ENCODE data around the gene GSTA4.

The GSTA4 gene

DNA sequence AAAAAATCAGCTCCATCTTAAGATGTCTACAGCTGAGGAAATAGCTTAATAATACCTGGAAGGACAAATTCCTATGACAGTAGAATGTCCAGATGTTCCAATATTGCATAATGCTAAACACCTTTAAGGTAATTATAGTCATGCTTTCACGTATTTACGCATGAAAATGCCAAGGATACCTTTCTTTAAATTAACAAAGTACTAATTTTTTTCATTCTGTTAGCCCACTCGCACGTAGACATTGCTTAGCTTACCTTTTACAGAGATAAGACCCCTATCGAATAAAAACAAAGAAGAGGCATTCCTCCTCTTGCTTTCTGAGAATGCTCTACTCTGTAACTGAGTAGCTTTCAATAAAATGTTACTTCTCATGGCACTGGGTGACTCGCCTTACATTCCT is 4.4 kb upstream of the GSTA4 start (continued):
- TF ChIP-seq ZNF223 (tag by site-specific recombination; IDR thresholded peaks at IDR 0.05), result no peak
- TF ChIP-seq WT1 (tag by site-specific recombination; IDR thresholded peaks at IDR 0.05), result no peak
- TF ChIP-seq SETDB1 (IDR thresholded peaks at IDR 0.05; ENCODE audit: insufficient read length, low read length), result no peak
- no peak for TF ChIP-seq ZNF768 (tag by site-specific recombination; IDR thresholded peaks at IDR 0.05)
- TF ChIP-seq GLIS2 (tag by site-specific recombination; IDR thresholded peaks at IDR 0.05), result no peak
- TF ChIP-seq, protein P1, sequence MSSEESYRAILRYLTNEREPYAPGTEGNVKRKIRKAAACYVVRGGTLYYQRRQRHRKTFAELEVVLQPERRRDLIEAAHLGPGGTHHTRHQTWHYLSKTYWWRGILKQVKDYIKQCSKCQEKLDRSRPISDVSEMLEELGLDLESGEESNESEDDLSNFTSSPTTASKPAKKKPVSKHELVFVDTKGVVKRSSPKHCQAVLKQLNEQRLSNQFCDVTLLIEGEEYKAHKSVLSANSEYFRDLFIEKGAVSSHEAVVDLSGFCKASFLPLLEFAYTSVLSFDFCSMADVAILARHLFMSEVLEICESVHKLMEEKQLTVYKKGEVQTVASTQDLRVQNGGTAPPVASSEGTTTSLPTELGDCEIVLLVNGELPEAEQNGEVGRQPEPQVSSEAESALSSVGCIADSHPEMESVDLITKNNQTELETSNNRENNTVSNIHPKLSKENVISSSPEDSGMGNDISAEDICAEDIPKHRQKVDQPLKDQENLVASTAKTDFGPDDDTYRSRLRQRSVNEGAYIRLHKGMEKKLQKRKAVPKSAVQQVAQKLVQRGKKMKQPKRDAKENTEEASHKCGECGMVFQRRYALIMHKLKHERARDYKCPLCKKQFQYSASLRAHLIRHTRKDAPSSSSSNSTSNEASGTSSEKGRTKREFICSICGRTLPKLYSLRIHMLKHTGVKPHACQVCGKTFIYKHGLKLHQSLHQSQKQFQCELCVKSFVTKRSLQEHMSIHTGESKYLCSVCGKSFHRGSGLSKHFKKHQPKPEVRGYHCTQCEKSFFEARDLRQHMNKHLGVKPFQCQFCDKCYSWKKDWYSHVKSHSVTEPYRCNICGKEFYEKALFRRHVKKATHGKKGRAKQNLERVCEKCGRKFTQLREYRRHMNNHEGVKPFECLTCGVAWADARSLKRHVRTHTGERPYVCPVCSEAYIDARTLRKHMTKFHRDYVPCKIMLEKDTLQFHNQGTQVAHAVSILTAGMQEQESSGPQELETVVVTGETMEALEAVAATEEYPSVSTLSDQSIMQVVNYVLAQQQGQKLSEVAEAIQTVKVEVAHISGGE (tag by site-specific recombination; conservative IDR thresholded peaks at IDR 0.05; ENCODE audit: low read depth), result no peak

DNA sequence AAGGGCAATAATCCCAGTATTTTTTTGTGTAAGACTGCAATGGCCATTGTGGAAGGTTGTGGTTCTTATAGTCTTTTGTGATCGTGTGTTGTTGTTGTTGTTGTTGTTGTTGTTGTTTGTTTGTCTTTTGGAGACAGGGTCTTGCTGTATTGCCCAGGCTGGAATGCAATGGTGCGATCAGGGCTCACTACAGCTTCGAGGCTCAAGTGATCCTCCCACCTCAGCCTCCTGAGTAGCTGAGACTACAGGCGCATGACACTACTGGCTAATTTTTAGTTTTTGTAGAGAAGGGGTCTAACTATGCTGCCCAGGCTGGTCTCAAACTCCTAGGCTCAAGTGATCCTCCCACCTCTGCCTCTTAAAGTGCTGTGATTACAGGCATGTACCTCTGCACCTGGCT is 3.5 kb upstream of the GSTA4 start:
- peak; percentile 96 for TF ChIP-seq ZNF121 (tag by site-specific recombination; IDR thresholded peaks at IDR 0.05)
- no peak for TF ChIP-seq ZNF223 (tag by site-specific recombination; IDR thresholded peaks at IDR 0.05)
- CTCF ChIA-PET, result interaction anchor here (0.7 to 1.6 kb wide), 2 partner anchors 7 to 46 kb away, joined by 3 to 4 read pairs; no protein-coding TSS in a partner anchor
- POLR2A ChIA-PET, result no interaction called here

DNA sequence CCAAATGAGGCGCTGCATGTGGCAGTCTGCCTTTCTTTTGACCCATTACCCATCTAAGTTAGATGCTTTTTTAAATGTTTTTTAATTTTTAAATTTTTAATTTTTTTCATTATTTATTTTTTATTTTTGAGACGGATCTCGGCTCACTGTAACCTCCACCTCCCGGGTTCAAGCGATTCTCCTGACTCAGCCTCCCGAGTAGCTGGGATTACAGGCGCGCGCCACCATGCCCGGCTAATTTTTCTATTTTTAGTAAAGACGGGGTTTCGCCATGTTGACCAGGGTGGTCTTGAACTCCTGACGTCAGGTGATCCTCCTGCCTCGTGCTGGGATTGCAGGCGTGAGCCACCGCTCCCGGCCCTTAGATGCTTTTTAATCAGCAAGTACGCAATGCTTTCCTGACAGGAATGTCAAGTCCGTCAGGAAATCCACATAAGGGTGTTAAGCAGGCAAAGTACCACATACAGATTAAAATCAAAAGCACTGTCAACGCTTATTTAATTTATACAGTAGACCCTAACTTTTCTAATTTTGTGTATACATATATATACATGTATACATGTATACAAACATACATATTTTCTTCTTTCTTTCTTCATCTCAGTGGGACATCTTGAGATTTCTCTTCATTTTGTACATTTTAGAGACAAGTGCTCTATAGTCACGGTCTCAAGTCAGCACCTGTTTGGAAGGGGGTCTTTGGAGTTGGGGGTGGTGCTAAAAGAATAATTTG is 995 bp upstream of the GSTA4 start:
- Histone ChIP-seq H3K27ac (ENCODE audit: extremely low read depth, low read depth, low read length) (no peak overlapping the region), H3K4me3 (ENCODE audit: low read depth, low read length) (peak overlapping the region; percentile 33), H3K9me3 (ENCODE audit: control insufficient read depth, insufficient read depth, low read depth, low read length) (no peaks in the 10 kb centered on the region), H3K4me1 (ENCODE audit: control insufficient read depth, insufficient read depth, low read length) (no peaks in the 10 kb centered on the region), H3K36me3 (ENCODE audit: control insufficient read depth in 2 of 2, insufficient read depth in 1 of 2, low read length in 2 of 2) (peaks cover 0 to 3% of the 10 kb centered on the region in 2 experiments; a peak in 1 of 3 replicates)
- ChIA-PET CTCF (interaction anchor here (0.6 to 2.8 kb wide), 24 partner anchors 8 to 489 kb away, joined by 3 to 20 read pairs (median 3); partner anchors contain the start of gene FBXO9), POLR2A (interaction anchor here (0.8 to 3.4 kb wide), 4 partner anchors 10 to 85 kb away, joined by 3 to 32 read pairs (median 4); partner anchors contain the start of gene FBXO9)
- 0 out of 2 replicates have a peak, but pooled peaks have one; percentile 33 for TF ChIP-seq OVOL3 (tag by site-specific recombination; IDR thresholded peaks at IDR 0.05)
- no peak for TF ChIP-seq ZFP41 (tag by site-specific recombination; IDR thresholded peaks at IDR 0.05; ENCODE audit: borderline replicate concordance)
- 0 out of 2 replicates have a peak, but pooled peaks have one; percentile 39 for TF ChIP-seq ZNF777 (tag by site-specific recombination; IDR thresholded peaks at IDR 0.05; ENCODE audit: borderline replicate concordance)
- TF ChIP-seq ZNF433 (tag by site-specific recombination; IDR thresholded peaks at IDR 0.05; ENCODE audit: low read depth), result no peak
- no peak for TF ChIP-seq ZNF175 (tag by site-specific recombination; IDR thresholded peaks at IDR 0.05)
- TF ChIP-seq ZBTB1 (tag by site-specific recombination; IDR thresholded peaks at IDR 0.05), result no peak
- TF ChIP-seq ZNF707 (tag by site-specific recombination; IDR thresholded peaks at IDR 0.05), result 0 out of 2 replicates have a peak, but pooled peaks have one; percentile 4
- TF ChIP-seq, protein P2, sequence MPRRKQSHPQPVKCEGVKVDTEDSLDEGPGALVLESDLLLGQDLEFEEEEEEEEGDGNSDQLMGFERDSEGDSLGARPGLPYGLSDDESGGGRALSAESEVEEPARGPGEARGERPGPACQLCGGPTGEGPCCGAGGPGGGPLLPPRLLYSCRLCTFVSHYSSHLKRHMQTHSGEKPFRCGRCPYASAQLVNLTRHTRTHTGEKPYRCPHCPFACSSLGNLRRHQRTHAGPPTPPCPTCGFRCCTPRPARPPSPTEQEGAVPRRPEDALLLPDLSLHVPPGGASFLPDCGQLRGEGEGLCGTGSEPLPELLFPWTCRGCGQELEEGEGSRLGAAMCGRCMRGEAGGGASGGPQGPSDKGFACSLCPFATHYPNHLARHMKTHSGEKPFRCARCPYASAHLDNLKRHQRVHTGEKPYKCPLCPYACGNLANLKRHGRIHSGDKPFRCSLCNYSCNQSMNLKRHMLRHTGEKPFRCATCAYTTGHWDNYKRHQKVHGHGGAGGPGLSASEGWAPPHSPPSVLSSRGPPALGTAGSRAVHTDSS (tag by site-specific recombination; IDR thresholded peaks at IDR 0.05), result no peak
- no peak; the same call in 1 of the 2 replicates for TF ChIP-seq ZNF24 (tag by site-specific recombination; IDR thresholded peaks at IDR 0.05)
- TF ChIP-seq ZNF558 (tag by site-specific recombination; IDR thresholded peaks at IDR 0.05), result 0 out of 2 replicates have a peak, but pooled peaks have one; percentile 10
- no peak for TF ChIP-seq ZNF621 (tag by site-specific recombination; IDR thresholded peaks at IDR 0.05)
- no peak for TF ChIP-seq ZNF510 (tag by site-specific recombination; IDR thresholded peaks at IDR 0.05; ENCODE audit: insufficient replicate concordance)
- TF ChIP-seq ZNF394 (tag by site-specific recombination; IDR thresholded peaks at IDR 0.05; ENCODE audit: borderline replicate concordance), result peak; percentile 12
- TF ChIP-seq, protein P3, sequence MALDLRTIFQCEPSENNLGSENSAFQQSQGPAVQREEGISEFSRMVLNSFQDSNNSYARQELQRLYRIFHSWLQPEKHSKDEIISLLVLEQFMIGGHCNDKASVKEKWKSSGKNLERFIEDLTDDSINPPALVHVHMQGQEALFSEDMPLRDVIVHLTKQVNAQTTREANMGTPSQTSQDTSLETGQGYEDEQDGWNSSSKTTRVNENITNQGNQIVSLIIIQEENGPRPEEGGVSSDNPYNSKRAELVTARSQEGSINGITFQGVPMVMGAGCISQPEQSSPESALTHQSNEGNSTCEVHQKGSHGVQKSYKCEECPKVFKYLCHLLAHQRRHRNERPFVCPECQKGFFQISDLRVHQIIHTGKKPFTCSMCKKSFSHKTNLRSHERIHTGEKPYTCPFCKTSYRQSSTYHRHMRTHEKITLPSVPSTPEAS (tag by site-specific recombination; IDR thresholded peaks at IDR 0.05), result no peak
- TF ChIP-seq ZNF184 (tag by site-specific recombination; IDR thresholded peaks at IDR 0.05), result 0 out of 2 replicates have a peak, but pooled peaks have one; percentile 18
- no peak for TF ChIP-seq ZNF248 (tag by site-specific recombination; IDR thresholded peaks at IDR 0.05)
- TF ChIP-seq KLF16 (tag by site-specific recombination; IDR thresholded peaks at IDR 0.05), result 0 out of 2 replicates have a peak, but pooled peaks have one; percentile 42
- TF ChIP-seq GLIS1 (tag by site-specific recombination; IDR thresholded peaks at IDR 0.05), result peak; percentile 39

More for the DNA sequence above, 3.5 kb upstream of the GSTA4 start:
- no peaks in the 10 kb centered on the region for H3K9me3 ChIP-seq (ENCODE audit: control insufficient read depth, insufficient read depth, low read depth, low read length)
- H3K27ac ChIP-seq (ENCODE audit: extremely low read depth, low read depth, low read length), result no peak overlapping the region
- H3K36me3 ChIP-seq (ENCODE audit: control insufficient read depth in 2 of 2, insufficient read depth in 1 of 2, low read length in 2 of 2), result peaks cover 0 to 3% of the 10 kb centered on the region in 2 experiments; a peak in 1 of 3 replicates
- H3K4me1 ChIP-seq (ENCODE audit: control insufficient read depth, insufficient read depth, low read length), result no peaks in the 10 kb centered on the region
- H3K4me3 ChIP-seq (ENCODE audit: low read depth, low read length), result no peak overlapping the region
